Breast epithelium (tissue), 4 donors: ENCODE measurements around the gene CDH18. TPM values are rescaled to one million over a fixed set of nuclear protein-coding genes. Genes with fewer than 3 reads are reported as not detected.

Source experiments
- DNase-seq, 2 donors: peaks; one replicate each; pipeline ENCODE4 v3.0.0-alpha.2; 2019; ENCODE audit warnings: low spot score in 2 of 2
- H3K27ac ChIP-seq, 2 donors: fragments of 200-600 bp; sonication (generic) in 1 of 2; one replicate each; pipeline ENCODE4 v1.5.1; 2016 to 2019; ENCODE audit warnings: mild to moderate bottlenecking in 1 of 2
- H3K27me3 ChIP-seq, 2 donors: fragments of 200-600 bp; sonication (generic) in 1 of 2; one replicate each; pipeline versions ENCODE4 v1.5.1 to v1.6.0; 2017 to 2019; ENCODE audit warnings: control low read depth in 1 of 2, mild to moderate bottlenecking in 1 of 2
- H3K36me3 ChIP-seq: fragments of 200-600 bp; one replicate; pipeline ENCODE4 v1.5.1; 2019
- H3K4me1 ChIP-seq, 2 donors: fragments of 200-600 bp; sonication (generic); one replicate each; pipeline ENCODE4 v1.5.1; 2016 to 2019; ENCODE audit warnings: control low read depth in 1 of 2
- H3K4me3 ChIP-seq, 3 donors: fragments of 200-600 bp; sonication (generic); 1 replicate in 2 of 3; 2 replicates in 1 of 3; pipeline ENCODE4 v1.5.1; 2016 to 2019; ENCODE audit warnings: mild to moderate bottlenecking in 3 of 3, moderate library complexity in 2 of 3
- H3K9me3 ChIP-seq, 2 donors: fragments of 200-600 bp; sonication (generic) in 1 of 2; one replicate each; pipeline ENCODE4 v1.5.1; 2016 to 2019; ENCODE audit warnings: control low read depth in 1 of 2
- POLR2A ChIP-seq: fragments of 450-650 bp; IDR thresholded peaks from one replicate; pipeline ENCODE4 v1.6.1; 2016; ENCODE audit warnings: antibody characterized with exemption, mild to moderate bottlenecking, moderate library complexity
- POLR2AphosphoS5 ChIP-seq, 3 donors: sonication (generic); formaldehyde crosslinking; IDR thresholded peaks; one replicate each; pipeline ENCODE4 v1.6.1; 2017; ENCODE audit warnings: antibody characterized with exemption in 3 of 3
- intact Hi-C: fragments of 100-400 bp; cut with DNase I; formaldehyde crosslinking; loops from one replicate; pipeline ENCODE4 v1.15.1; 2023; ENCODE audit warnings: low total_unique reads
- total RNA-seq, 3 donors: library from RNA; depleted of rRNA; stranded (reverse); fragments of >200 nt; gene quantifications; one replicate each; pipeline ENCODE4 v1.1.0, GENCODE V29; 2016
- TF ChIP-seq, protein P1 (sequence below), 3 donors: fragments of 450-650 bp; IDR thresholded peaks; one replicate each; pipeline ENCODE4 v1.5.1; 2016 to 2017; ENCODE audit warnings: antibody characterized with exemption in 3 of 3, mild to moderate bottlenecking in 3 of 3, moderate library complexity in 3 of 3

CDH18 gene
- total RNA-seq, 3 donors from 2014 or later = not detected

- H3K4me3 ChIP-seq = no peak overlapping the region
- no peak overlapping the region for H3K27ac ChIP-seq
- no peak for DNase-seq
- intact Hi-C loops = no loop called here
- H3K36me3 ChIP-seq = no peaks in the 10 kb centered on the region
- TF ChIP-seq POLR2A (no peak), POLR2AphosphoS5 (IDR thresholded peaks at IDR 0.05) (no peak)
- TF ChIP-seq, protein P1, sequence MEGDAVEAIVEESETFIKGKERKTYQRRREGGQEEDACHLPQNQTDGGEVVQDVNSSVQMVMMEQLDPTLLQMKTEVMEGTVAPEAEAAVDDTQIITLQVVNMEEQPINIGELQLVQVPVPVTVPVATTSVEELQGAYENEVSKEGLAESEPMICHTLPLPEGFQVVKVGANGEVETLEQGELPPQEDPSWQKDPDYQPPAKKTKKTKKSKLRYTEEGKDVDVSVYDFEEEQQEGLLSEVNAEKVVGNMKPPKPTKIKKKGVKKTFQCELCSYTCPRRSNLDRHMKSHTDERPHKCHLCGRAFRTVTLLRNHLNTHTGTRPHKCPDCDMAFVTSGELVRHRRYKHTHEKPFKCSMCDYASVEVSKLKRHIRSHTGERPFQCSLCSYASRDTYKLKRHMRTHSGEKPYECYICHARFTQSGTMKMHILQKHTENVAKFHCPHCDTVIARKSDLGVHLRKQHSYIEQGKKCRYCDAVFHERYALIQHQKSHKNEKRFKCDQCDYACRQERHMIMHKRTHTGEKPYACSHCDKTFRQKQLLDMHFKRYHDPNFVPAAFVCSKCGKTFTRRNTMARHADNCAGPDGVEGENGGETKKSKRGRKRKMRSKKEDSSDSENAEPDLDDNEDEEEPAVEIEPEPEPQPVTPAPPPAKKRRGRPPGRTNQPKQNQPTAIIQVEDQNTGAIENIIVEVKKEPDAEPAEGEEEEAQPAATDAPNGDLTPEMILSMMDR (IDR thresholded peaks at IDR 0.05) = no peak
- H3K9me3 ChIP-seq = no peaks in the 10 kb centered on the region
- no peaks in the 10 kb centered on the region for H3K27me3 ChIP-seq
- H3K4me1 ChIP-seq = no peaks in the 10 kb centered on the region
Observed at GRCh38 chr5:20029266-20029665, 41.3 kb upstream of the CDH18 start.

GRCh38 chr5:20028506-20028905, 40.5 kb upstream of the CDH18 start:
- intact Hi-C loops = no loop called here
- no peak for DNase-seq
- no peaks in the 10 kb centered on the region for H3K9me3 ChIP-seq
- H3K27ac ChIP-seq = no peak overlapping the region
- H3K27me3 ChIP-seq = no peaks in the 10 kb centered on the region
- no peaks in the 10 kb centered on the region for H3K36me3 ChIP-seq
- TF ChIP-seq, protein P1 (IDR thresholded peaks at IDR 0.05) = no peak
- TF ChIP-seq POLR2AphosphoS5 (IDR thresholded peaks at IDR 0.05) (no peak), POLR2A (no peak)
- H3K4me3 ChIP-seq = no peak overlapping the region
- no peaks in the 10 kb centered on the region for H3K4me1 ChIP-seq

DNA sequence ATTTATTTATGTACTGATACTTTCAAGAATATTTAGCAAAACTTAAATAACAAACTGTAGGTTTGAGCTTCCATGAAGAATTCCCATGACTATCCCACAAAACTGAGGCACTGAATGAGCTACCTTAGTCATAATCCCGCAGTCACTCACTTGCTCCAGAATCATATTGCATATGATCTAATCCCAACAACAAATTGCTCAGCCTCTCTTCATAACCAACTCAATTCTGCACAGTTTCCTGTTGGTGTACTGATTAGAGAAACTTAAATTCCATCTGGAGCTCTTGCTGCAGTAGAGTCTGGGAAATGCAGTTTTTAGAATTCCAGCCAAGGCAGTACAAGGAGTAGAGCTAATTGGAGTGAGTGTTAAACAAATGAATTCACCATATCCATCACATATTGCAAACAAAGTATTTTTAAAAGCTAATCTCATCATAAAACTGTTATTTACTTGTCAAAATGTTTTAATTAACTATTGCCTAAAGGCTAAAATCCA, 35.7 kb upstream of the CDH18 start:
- H3K27ac ChIP-seq = no peak overlapping the region
- H3K4me3 ChIP-seq = no peak overlapping the region
- H3K4me1 ChIP-seq = no peaks in the 10 kb centered on the region
- H3K36me3 ChIP-seq = no peaks in the 10 kb centered on the region
- no peaks in the 10 kb centered on the region for H3K27me3 ChIP-seq
- peaks cover 0 to 11% of the 10 kb centered on the region in 2 donors for H3K9me3 ChIP-seq
- TF ChIP-seq POLR2A = no peak
- TF ChIP-seq, protein P1 (IDR thresholded peaks at IDR 0.05) = no peak
- no peak for TF ChIP-seq POLR2AphosphoS5 (IDR thresholded peaks at IDR 0.05)
- intact Hi-C loops = no loop called here
- no peak for DNase-seq

- no peak overlapping the region for H3K4me3 ChIP-seq
- no peak overlapping the region for H3K27ac ChIP-seq
- no peak for DNase-seq
- peaks cover 0 to 11% of the 10 kb centered on the region in 2 donors for H3K9me3 ChIP-seq
- TF ChIP-seq POLR2A (no peak), POLR2AphosphoS5 (IDR thresholded peaks at IDR 0.05) (no peak)
- TF ChIP-seq, protein P1 (IDR thresholded peaks at IDR 0.05) = no peak
- no peaks in the 10 kb centered on the region for H3K36me3 ChIP-seq
- no peaks in the 10 kb centered on the region for H3K4me1 ChIP-seq
- H3K27me3 ChIP-seq = no peaks in the 10 kb centered on the region
- intact Hi-C loops = no loop called here
Observed at GRCh38 chr5:20020247-20020646, 32.2 kb upstream of the CDH18 start.

DNA sequence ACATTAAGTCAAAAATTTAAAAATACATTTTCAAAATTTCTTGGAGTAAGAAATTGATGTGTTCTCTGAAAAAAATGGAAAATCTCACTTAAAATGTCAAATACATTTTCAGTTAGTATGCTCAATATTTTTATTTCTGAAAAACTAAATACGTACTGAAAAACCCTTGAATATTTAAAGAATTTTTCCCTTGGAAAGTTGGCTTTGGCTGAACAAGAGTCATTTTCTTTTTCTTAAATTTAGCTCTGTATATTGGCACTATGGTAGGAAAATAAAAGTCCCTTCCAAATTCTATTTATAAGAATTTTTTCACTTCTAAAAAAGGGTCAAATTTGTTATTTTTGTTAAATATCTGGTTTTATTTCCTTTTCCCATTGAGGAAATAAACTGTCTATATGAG, 29.0 kb upstream of the CDH18 start:
- Histone ChIP-seq H3K27ac (no peak overlapping the region), H3K27me3 (no peaks in the 10 kb centered on the region), H3K9me3 (peaks cover 0 to 11% of the 10 kb centered on the region in 2 donors), H3K4me1 (no peaks in the 10 kb centered on the region), H3K4me3 (no peak overlapping the region), H3K36me3 (no peaks in the 10 kb centered on the region)
- TF ChIP-seq POLR2AphosphoS5 (IDR thresholded peaks at IDR 0.05) (no peak), POLR2A (no peak)
- TF ChIP-seq, protein P1 (IDR thresholded peaks at IDR 0.05) = no peak
- intact Hi-C loops = no loop called here
- no peak for DNase-seq
